Liver (tissue), 3 donors: ENCODE results near the gene PANK1.

Source experiments
- EGR1 ChIP-seq, 2 donors: IDR thresholded peaks; 2 replicates each; pipeline ENCODE4 v1.6.1; 2016 to 2018; ENCODE audit warnings: antibody characterized with exemption in 2 of 2, low read depth in 2 of 2
- FOXA1 ChIP-seq: IDR thresholded peaks from 2 replicates; pipeline ENCODE4 v1.6.1; 2016; ENCODE audit warnings: antibody characterized with exemption
- GABPA ChIP-seq, 2 donors: IDR thresholded peaks in 1 of 2; conservative IDR thresholded peaks in 1 of 2; 2 replicates each; pipeline ENCODE4 v1.6.1; 2016; ENCODE audit warnings: antibody characterized with exemption in 2 of 2, mild to moderate bottlenecking in 1 of 2, moderate library complexity in 1 of 2
- HNF4A ChIP-seq, 2 donors: conservative IDR thresholded peaks; 2 replicates each; pipeline ENCODE4 v1.6.1; 2016; ENCODE audit warnings: antibody characterized with exemption in 2 of 2, mild to moderate bottlenecking in 2 of 2
- JUND ChIP-seq, 2 donors: IDR thresholded peaks; 2 replicates each; pipeline ENCODE4 v1.6.1; 2016; ENCODE audit warnings: antibody characterized with exemption in 2 of 2
- RAD21 ChIP-seq, 2 donors: IDR thresholded peaks; 2 replicates each; pipeline ENCODE4 v1.6.1; 2016; ENCODE audit warnings: antibody characterized with exemption in 2 of 2, mild to moderate bottlenecking in 2 of 2
- SP1 ChIP-seq: IDR thresholded peaks from 2 replicates; pipeline ENCODE4 v1.6.1; 2018; ENCODE audit warnings: antibody characterized with exemption, mild to moderate bottlenecking
- YY1 ChIP-seq: IDR thresholded peaks from 2 replicates; pipeline ENCODE4 v1.6.1; 2016; ENCODE audit warnings: antibody characterized with exemption, mild to moderate bottlenecking
- TF ChIP-seq, protein P1 (sequence below): fragments of 150-350 bp; IDR thresholded peaks from 2 replicates; pipeline ENCODE4 v1.5.1; 2017; ENCODE audit warnings: improper control_type of control experiment, low read depth, low read length; ENCODE audit not compliant: missing input control
- TF ChIP-seq, protein P2 (sequence below): IDR thresholded peaks from 2 replicates; pipeline ENCODE4 v1.6.1; 2016; ENCODE audit warnings: antibody characterized with exemption
- TF ChIP-seq, protein P3 (sequence below): IDR thresholded peaks from 2 replicates; pipeline ENCODE4 v1.6.1; 2016; ENCODE audit warnings: antibody characterized with exemption, mild to moderate bottlenecking
- TF ChIP-seq, protein P4 (sequence below): IDR thresholded peaks from 2 replicates; pipeline ENCODE4 v1.6.1; 2016; ENCODE audit warnings: antibody characterized with exemption
- donor health status: healthy.
- donor health status: healthy.

GRCh38 chr10:89651205-89651915, 6.3 kb upstream of the PANK1 start:
- TF ChIP-seq, protein P1, sequence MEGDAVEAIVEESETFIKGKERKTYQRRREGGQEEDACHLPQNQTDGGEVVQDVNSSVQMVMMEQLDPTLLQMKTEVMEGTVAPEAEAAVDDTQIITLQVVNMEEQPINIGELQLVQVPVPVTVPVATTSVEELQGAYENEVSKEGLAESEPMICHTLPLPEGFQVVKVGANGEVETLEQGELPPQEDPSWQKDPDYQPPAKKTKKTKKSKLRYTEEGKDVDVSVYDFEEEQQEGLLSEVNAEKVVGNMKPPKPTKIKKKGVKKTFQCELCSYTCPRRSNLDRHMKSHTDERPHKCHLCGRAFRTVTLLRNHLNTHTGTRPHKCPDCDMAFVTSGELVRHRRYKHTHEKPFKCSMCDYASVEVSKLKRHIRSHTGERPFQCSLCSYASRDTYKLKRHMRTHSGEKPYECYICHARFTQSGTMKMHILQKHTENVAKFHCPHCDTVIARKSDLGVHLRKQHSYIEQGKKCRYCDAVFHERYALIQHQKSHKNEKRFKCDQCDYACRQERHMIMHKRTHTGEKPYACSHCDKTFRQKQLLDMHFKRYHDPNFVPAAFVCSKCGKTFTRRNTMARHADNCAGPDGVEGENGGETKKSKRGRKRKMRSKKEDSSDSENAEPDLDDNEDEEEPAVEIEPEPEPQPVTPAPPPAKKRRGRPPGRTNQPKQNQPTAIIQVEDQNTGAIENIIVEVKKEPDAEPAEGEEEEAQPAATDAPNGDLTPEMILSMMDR = no peak
- TF ChIP-seq, protein P2, sequence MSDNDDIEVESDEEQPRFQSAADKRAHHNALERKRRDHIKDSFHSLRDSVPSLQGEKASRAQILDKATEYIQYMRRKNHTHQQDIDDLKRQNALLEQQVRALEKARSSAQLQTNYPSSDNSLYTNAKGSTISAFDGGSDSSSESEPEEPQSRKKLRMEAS = no peak
- no peak for TF ChIP-seq YY1
- no peak for TF ChIP-seq RAD21 (IDR thresholded peaks at IDR 0.05)
- TF ChIP-seq JUND (IDR thresholded peaks at IDR 0.05) = no peak
- TF ChIP-seq, protein P3, sequence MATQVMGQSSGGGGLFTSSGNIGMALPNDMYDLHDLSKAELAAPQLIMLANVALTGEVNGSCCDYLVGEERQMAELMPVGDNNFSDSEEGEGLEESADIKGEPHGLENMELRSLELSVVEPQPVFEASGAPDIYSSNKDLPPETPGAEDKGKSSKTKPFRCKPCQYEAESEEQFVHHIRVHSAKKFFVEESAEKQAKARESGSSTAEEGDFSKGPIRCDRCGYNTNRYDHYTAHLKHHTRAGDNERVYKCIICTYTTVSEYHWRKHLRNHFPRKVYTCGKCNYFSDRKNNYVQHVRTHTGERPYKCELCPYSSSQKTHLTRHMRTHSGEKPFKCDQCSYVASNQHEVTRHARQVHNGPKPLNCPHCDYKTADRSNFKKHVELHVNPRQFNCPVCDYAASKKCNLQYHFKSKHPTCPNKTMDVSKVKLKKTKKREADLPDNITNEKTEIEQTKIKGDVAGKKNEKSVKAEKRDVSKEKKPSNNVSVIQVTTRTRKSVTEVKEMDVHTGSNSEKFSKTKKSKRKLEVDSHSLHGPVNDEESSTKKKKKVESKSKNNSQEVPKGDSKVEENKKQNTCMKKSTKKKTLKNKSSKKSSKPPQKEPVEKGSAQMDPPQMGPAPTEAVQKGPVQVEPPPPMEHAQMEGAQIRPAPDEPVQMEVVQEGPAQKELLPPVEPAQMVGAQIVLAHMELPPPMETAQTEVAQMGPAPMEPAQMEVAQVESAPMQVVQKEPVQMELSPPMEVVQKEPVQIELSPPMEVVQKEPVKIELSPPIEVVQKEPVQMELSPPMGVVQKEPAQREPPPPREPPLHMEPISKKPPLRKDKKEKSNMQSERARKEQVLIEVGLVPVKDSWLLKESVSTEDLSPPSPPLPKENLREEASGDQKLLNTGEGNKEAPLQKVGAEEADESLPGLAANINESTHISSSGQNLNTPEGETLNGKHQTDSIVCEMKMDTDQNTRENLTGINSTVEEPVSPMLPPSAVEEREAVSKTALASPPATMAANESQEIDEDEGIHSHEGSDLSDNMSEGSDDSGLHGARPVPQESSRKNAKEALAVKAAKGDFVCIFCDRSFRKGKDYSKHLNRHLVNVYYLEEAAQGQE = no peak
- no peak for TF ChIP-seq SP1
- no peak for TF ChIP-seq GABPA (IDR thresholded peaks at IDR 0.05 in 1 of 2, conservative IDR thresholded peaks at IDR 0.05 in 1 of 2)
- no peak for TF ChIP-seq FOXA1
- TF ChIP-seq, protein P4, sequence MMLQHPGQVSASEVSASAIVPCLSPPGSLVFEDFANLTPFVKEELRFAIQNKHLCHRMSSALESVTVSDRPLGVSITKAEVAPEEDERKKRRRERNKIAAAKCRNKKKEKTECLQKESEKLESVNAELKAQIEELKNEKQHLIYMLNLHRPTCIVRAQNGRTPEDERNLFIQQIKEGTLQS = no peak
- no peak for TF ChIP-seq EGR1 (IDR thresholded peaks at IDR 0.05; ENCODE audit: low read depth in 2 of 2)
- TF ChIP-seq HNF4A (conservative IDR thresholded peaks at IDR 0.05) = no peak
